HG03280 (cell line): Measurements from ENCODE around the gene IL11.
"Not testable (repeated sequence)": the region's sequence is repeated elsewhere in the genome, so short reads cannot be mapped to it uniquely, and the experiment has no call there.

ENCODE experiments used
- ATAC-seq: cut with Tn5 transposase; IDR thresholded peaks from one replicate; pipeline ENCODE4 v1.9.1; 2021; ENCODE audit warnings: mild to moderate bottlenecking, moderate library complexity; ENCODE audit not compliant: unreplicated experiment

The IL11 gene

GRCh38 chr19:55336101-55336500, 34.2 kb downstream of the IL11 start:
- ATAC-seq: no peak

- no peak for ATAC-seq
Measured at GRCh38 chr19:55333870-55334269, 36.4 kb downstream of the IL11 start.

- not testable (repeated sequence) for ATAC-seq
Measured at GRCh38 chr19:55329791-55330190, 40.5 kb downstream of the IL11 start.

DNA sequence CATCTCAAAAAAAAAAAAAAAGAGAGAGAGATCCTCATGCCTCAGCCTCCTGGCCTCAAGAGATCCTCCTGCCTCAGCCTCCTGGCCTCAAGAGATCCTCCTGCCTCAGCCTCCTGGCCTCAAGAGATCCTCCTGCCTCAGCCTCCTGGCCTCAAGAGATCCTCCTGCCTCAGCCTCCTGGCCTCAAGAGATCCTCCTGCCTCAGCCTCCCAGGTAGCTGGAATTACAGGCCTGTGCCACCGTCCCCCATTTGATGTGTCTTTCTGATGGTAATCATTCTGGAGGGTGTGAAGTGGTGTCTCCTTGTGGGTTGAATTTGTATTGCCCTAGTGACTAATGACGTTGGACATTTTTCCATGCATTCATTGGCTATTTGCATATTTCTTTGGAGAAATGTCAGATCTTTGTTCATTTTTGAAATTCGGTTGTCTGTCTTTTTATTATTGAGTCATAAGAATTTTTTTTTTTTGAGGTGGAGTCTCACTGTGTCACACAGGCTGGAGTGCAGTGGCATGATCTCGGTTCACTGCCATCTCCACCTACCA, 41.4 kb downstream of the IL11 start:
- ATAC-seq: not testable (repeated sequence)

GRCh38 chr19:55325172-55325571, 45.1 kb downstream of the IL11 start, which contains the start of gene TMEM150B:
TMEM150B (minus strand) TSS chr19:55325341; CDS start chr19:55321036, 4,305 bp downstream.
- no peak for ATAC-seq

DNA sequence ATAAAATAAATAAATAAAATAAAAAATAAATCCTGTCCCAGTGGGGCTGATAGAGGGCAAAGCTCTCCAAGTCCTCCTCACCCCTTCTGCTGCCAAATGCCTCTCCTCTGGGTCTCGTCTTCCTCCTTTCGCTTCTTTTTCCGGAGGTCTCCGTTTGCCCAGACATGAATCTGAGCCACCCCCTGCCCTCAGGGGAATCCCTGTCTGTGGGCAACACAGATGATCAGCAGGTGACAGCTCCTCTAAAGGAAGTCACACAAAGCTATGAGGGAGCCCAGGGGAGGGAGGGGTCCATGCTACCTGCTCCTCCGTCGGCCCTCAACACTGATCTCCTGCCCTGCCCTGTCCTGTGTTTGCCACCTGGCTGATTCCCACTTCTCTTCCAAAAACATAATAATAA, 45.6 kb downstream of the IL11 start:
- ATAC-seq: no peak

GRCh38 chr19:55322204-55322885, 47.9 kb downstream of the IL11 start:
- no peak for ATAC-seq

DNA sequence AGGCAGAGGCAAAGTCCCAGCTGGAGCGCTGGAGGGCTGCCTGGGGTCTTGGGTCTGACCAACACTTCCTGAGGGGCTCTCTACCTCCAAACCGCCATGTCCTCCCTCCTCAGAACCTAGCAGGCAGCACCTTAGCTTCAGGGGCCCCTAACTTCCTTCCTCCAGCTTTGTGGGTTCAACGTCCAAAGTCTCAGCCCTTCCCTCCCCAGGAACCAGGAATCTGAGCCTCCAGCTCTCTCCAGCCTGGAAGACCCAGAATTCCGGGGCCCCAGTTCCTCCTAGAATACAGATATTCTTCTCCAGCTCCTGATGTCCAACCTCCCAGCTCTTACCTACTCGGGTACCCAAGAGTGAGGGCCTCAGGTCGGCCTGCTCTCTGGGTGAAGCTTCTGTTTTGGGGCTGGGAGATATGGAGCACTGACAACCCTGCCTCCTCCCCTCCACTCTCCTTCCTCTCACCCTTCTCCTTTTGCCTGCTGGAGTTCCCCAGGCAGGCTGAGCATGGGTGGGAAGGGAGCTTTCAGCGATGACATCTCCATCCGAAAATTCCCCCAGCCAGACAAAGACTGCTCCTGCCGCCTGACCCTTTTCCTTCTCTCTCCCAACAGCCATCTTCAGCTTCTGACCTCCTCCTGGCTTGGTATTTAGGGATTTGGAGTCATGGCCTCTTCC, 48.7 kb downstream of the IL11 start:
- ATAC-seq: no peak

DNA sequence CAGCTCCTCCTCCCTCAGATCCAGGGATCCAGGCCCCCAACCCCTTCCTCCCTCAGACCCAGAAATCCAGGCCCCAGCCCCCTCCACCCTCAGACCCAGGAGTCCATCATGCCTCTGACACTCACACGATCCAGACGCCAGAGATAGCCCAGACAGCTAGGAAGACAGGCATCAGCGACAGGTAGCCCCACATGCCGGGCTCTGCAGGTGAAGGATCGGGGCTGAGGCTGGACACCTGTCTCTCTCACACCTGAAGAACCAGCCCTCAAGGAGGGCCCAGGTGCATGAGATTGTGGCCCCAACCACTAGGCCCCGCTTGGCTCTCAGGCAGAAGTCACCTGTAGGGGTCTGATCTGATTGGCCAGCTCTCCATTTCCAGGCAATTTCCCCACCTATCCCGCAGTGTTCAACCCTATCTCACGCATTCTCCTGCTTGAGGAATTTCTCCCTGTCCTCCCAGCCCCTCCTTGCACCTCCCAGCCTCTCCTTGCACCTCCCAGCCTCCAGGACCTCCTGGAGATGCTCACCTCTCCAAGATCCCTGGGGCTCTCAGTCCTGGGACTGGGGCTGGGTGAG, 49.3 kb downstream of the IL11 start:
- ATAC-seq: no peak

GRCh38 chr19:55319785-55320184, 50.5 kb downstream of the IL11 start:
- no peak for ATAC-seq

DNA sequence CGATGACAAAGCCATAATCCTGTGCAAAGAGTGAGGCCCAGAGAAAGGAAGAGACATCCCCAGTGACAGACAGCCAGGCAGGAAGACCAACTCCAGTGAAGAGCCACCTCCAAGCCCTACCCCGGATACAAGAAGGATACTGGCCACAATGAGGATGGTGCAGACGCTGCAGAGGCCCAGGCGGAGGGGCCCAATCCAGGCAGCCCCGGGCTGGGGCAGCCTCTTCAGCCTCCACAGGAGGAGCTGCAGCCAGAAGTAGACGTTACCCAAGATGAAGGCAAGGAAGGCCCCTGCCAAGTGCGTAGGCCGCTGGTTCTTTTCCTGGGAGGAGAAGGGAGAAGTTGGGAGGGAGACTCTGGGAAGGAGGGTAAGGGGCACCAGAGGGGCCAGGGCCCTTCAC, 53.6 kb downstream of the IL11 start:
- no peak for ATAC-seq

GRCh38 chr19:55315956-55316525, 54.2 kb downstream of the IL11 start:
- ATAC-seq: no peak

- ATAC-seq: no peak
Measured at GRCh38 chr19:55314396-55314795, 55.9 kb downstream of the IL11 start.
